H1 (cell line): ENCODE data around the gene LSR. TPM values are rescaled to one million over a fixed set of nuclear protein-coding genes. Genes with fewer than 3 reads are reported as not detected.

ENCODE experiments used
- GABPA ChIP-seq: IDR thresholded peaks from 2 replicates; pipeline ENCODE4 v1.6.1; 2011; ENCODE audit warnings: mild to moderate bottlenecking, low read length, moderate library complexity, borderline replicate concordance; ENCODE audit not compliant: insufficient read depth
- HDAC6 ChIP-seq: IDR thresholded peaks from one replicate; pipeline ENCODE4 v1.7.1; 2012; ENCODE audit warnings: low read depth, mild to moderate bottlenecking, inconsistent platforms, low read length, moderate library complexity
- JUN ChIP-seq: IDR thresholded peaks from 2 replicates; pipeline ENCODE4 v1.6.1; 2011; ENCODE audit warnings: low read depth, mild to moderate bottlenecking, improper control_type of control experiment, low read length
- POLR2AphosphoS5 ChIP-seq: IDR thresholded peaks from 2 replicates; pipeline ENCODE4 v1.6.1; 2011; ENCODE audit warnings: low read depth, low read length
- TBP ChIP-seq: IDR thresholded peaks from 2 replicates; pipeline ENCODE4 v1.6.1; 2011; ENCODE audit warnings: low read depth, low read length, improper control_type of control experiment
- polyA plus RNA-seq, 7 experiments: library from polyadenylated mRNA; depleted of rRNA in 3 of 7; stranded (reverse) in 5 of 7; unstranded in 2 of 7; fragments of >200 nt in 5 of 7; fragments of 200-250 nt in 2 of 7; gene quantifications; 1 replicate in 5 of 7; 2 replicates in 1 of 7; 4 replicates in 1 of 7; pipeline versions ENCODE4 v1.2.1 to v1.2.3, GENCODE V29; 2011 to 2013; ENCODE audit warnings: missing spikeins in 2 of 7, mixed read lengths in 2 of 7
- total RNA-seq: library from RNA; stranded (reverse); fragmentation: NEBNext Ultra II Directional; extraction: Animal tissue kit (Norgen Biotek cat#: 25700); gene quantifications from 2 replicates; pipeline ENCODE4 v1.2.1, GENCODE V29; 2021

The LSR gene
- total and polyA plus RNA-seq, 2 of the 8 experiments (the other 6 are each of a cell fraction or from before 2014, with no cell fraction given): 159 to 186 TPM

GRCh38 chr19:35304036-35304435, 55.2 kb downstream of the LSR start (continued):
- no peak for TF ChIP-seq POLR2AphosphoS5
- TF ChIP-seq GABPA: no peak
- no peak for TF ChIP-seq JUN
- TF ChIP-seq HDAC6: no peak
- no peak for TF ChIP-seq TBP
